ACC112 (cell line): Measurements from ENCODE around the gene AACS.

Experiments used
- H2AFZ ChIP-seq: fragments of 200-600 bp; sonication (generic); one replicate; pipeline ENCODE4 v1.6.0; 2017; ENCODE audit warnings: antibody characterized with exemption, low read length; ENCODE audit not compliant: unreplicated experiment
- H3K27ac ChIP-seq: fragments of 200-600 bp; sonication (generic); 2 replicates; pipeline ENCODE4 v1.5.1; 2014; ENCODE audit warnings: low read depth, mild to moderate bottlenecking, antibody characterized with exemption, low read length, moderate library complexity
- H3K27me3 ChIP-seq: fragments of 200-600 bp; sonication (generic); 2 replicates; pipeline ENCODE4 v1.6.1; 2014; ENCODE audit warnings: mild to moderate bottlenecking, antibody characterized with exemption, low read length, moderate library complexity, mixed read lengths; ENCODE audit not compliant: insufficient read depth
- H3K36me3 ChIP-seq: fragments of 200-600 bp; sonication (generic); 2 replicates; pipeline ENCODE4 v1.6.1; 2016; ENCODE audit warnings: mild to moderate bottlenecking, antibody characterized with exemption, low read length, moderate library complexity, mixed read lengths; ENCODE audit not compliant: insufficient read depth
- H3K4me1 ChIP-seq: fragments of 200-600 bp; sonication (generic); one replicate; pipeline ENCODE4 v1.6.1; 2016; ENCODE audit warnings: low read length, mixed read lengths; ENCODE audit not compliant: insufficient read depth, unreplicated experiment, control insufficient read depth
- H3K4me3 ChIP-seq: fragments of 200-600 bp; sonication (generic); 2 replicates; pipeline ENCODE4 v1.5.1; 2014; ENCODE audit warnings: mild to moderate bottlenecking, low read depth, low read length
- H3K79me2 ChIP-seq: fragments of 200-600 bp; sonication (generic); one replicate; pipeline ENCODE4 v1.6.0; 2016; ENCODE audit warnings: low read length; ENCODE audit not compliant: control insufficient read depth, unreplicated experiment, insufficient read depth

AACS gene

GRCh38 chr12:125091401-125091800 is 26.2 kb downstream of the AACS start:
- H3K27ac ChIP-seq, result no peak overlapping the region
- no peak overlapping the region for H3K4me3 ChIP-seq
- no peak overlapping the region for H2AFZ ChIP-seq
- H3K4me1 ChIP-seq, result no peaks in the 10 kb centered on the region
- peaks cover 21% of the 10 kb centered on the region for H3K36me3 ChIP-seq
- H3K27me3 ChIP-seq, result no peaks in the 10 kb centered on the region
- no peaks in the 10 kb centered on the region for H3K79me2 ChIP-seq

GRCh38 chr12:125092108-125092871 is 27.1 kb downstream of the AACS start:
- no peak overlapping the region for H3K4me3 ChIP-seq
- no peaks in the 10 kb centered on the region for H3K79me2 ChIP-seq
- no peak overlapping the region for H3K27ac ChIP-seq
- no peaks in the 10 kb centered on the region for H3K4me1 ChIP-seq
- H3K36me3 ChIP-seq, result peaks cover 21% of the 10 kb centered on the region
- no peaks in the 10 kb centered on the region for H3K27me3 ChIP-seq
- H2AFZ ChIP-seq, result no peak overlapping the region

- Histone ChIP-seq H3K4me3 (no peak overlapping the region), H3K27ac (no peak overlapping the region), H3K79me2 (no peaks in the 10 kb centered on the region), H3K4me1 (no peaks in the 10 kb centered on the region), H3K36me3 (peaks cover 19% of the 10 kb centered on the region), H3K27me3 (no peaks in the 10 kb centered on the region), H2AFZ (no peak overlapping the region)
These were observed 27.8 kb downstream of the AACS start for GRCh38 chr12:125092872-125093680.

GRCh38 chr12:125093681-125094330 is 28.6 kb downstream of the AACS start:
- no peak overlapping the region for H3K4me3 ChIP-seq
- H3K27ac ChIP-seq, result no peak overlapping the region
- no peak overlapping the region for H2AFZ ChIP-seq
- no peaks in the 10 kb centered on the region for H3K4me1 ChIP-seq
- H3K27me3 ChIP-seq, result no peaks in the 10 kb centered on the region
- H3K79me2 ChIP-seq, result peaks cover 3% of the 10 kb centered on the region
- peaks cover 14% of the 10 kb centered on the region for H3K36me3 ChIP-seq

- Histone ChIP-seq H3K27ac (no peak overlapping the region), H3K79me2 (peaks cover 3% of the 10 kb centered on the region), H2AFZ (no peak overlapping the region), H3K4me1 (no peaks in the 10 kb centered on the region), H3K4me3 (no peak overlapping the region), H3K36me3 (no peaks in the 10 kb centered on the region), H3K27me3 (no peaks in the 10 kb centered on the region)
These were observed 31.7 kb downstream of the AACS start for GRCh38 chr12:125096894-125097293.

- H2AFZ ChIP-seq, result no peak overlapping the region
- no peaks in the 10 kb centered on the region for H3K27me3 ChIP-seq
- H3K4me1 ChIP-seq, result no peaks in the 10 kb centered on the region
- no peak overlapping the region for H3K4me3 ChIP-seq
- no peak overlapping the region for H3K27ac ChIP-seq
- no peaks in the 10 kb centered on the region for H3K36me3 ChIP-seq
- peaks cover 3% of the 10 kb centered on the region for H3K79me2 ChIP-seq
These were observed 32.2 kb downstream of the AACS start for GRCh38 chr12:125097427-125097826.

GRCh38 chr12:125098676-125099408 is 33.6 kb downstream of the AACS start:
- peaks cover 3% of the 10 kb centered on the region for H3K79me2 ChIP-seq
- H2AFZ ChIP-seq, result no peak overlapping the region
- H3K4me3 ChIP-seq, result no peak overlapping the region
- H3K27me3 ChIP-seq, result no peaks in the 10 kb centered on the region
- H3K27ac ChIP-seq, result no peak overlapping the region
- H3K36me3 ChIP-seq, result no peaks in the 10 kb centered on the region
- H3K4me1 ChIP-seq, result no peaks in the 10 kb centered on the region

- Histone ChIP-seq H3K79me2 (peaks cover 3% of the 10 kb centered on the region), H3K27ac (no peak overlapping the region), H3K4me1 (no peaks in the 10 kb centered on the region)
These were observed 34.2 kb downstream of the AACS start for GRCh38 chr12:125099409-125099782.

GRCh38 chr12:125100551-125101434 is 35.6 kb downstream of the AACS start:
- H2AFZ ChIP-seq, result no peak overlapping the region
- H3K27ac ChIP-seq, result no peak overlapping the region
- H3K36me3 ChIP-seq, result no peaks in the 10 kb centered on the region
- no peak overlapping the region for H3K4me3 ChIP-seq
- no peaks in the 10 kb centered on the region for H3K4me1 ChIP-seq
- peaks cover 3% of the 10 kb centered on the region for H3K79me2 ChIP-seq
- H3K27me3 ChIP-seq, result no peaks in the 10 kb centered on the region

More at GRCh38 chr12:125099409-125099782, 34.2 kb downstream of the AACS start:
- Histone ChIP-seq H3K4me3 (no peak overlapping the region), H3K36me3 (no peaks in the 10 kb centered on the region), H2AFZ (no peak overlapping the region), H3K27me3 (no peaks in the 10 kb centered on the region)
